ENCODE results near the gene MYBBP1A.
A peak's percentile ranks its signal among the peaks of the same experiment; 100 is the strongest.

MYBBP1A gene

GRCh38 chr17:4498461-4499397, 56.5 kb downstream of the MYBBP1A start, which contains the start of gene SPNS2:
SPNS2 (plus strand) TSS chr17:4498881; CDS start chr17:4499048, 167 bp downstream.
- DNase-seq: peak; percentile 24

DNA sequence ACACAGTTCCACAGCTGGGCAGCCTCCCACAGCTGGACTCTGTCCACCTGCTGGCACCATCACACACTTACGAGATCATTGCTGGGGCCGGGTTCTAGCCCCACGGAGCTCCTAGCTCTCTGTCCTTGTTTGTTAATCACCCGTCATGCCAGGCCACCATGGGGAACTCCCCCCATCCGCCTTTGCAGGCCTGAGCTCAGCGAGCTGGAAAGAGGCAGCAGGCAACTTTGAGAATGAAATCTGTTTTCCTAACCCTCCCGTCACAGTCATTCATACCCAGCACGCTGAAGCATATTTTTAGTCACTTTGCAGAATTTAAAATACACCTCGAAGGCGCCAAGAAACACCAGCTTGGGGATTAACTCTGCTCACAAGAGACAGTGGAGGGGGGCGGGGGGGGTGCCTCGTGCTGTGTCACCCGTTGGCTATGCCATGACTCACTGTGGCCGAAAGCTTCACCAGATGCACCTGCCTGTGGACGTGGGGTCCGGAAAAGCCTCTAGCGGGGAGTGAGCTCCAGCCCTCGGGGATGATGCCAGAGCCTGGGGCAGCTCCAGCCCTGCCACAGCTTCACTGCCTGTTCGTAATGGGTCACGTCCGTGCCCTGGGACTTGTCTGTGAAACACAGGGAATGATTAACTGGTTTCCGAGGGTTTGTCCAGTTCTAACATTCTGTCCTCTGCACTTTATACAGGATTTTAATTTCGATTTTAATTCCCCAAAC, 57.9 kb downstream of the MYBBP1A start:
- DNase-seq: no peak

- no peak for DNase-seq
These were observed 62.2 kb downstream of the MYBBP1A start for GRCh38 chr17:4492721-4493561.

GRCh38 chr17:4490637-4491061, 64.5 kb downstream of the MYBBP1A start:
- no peak for DNase-seq

DNA sequence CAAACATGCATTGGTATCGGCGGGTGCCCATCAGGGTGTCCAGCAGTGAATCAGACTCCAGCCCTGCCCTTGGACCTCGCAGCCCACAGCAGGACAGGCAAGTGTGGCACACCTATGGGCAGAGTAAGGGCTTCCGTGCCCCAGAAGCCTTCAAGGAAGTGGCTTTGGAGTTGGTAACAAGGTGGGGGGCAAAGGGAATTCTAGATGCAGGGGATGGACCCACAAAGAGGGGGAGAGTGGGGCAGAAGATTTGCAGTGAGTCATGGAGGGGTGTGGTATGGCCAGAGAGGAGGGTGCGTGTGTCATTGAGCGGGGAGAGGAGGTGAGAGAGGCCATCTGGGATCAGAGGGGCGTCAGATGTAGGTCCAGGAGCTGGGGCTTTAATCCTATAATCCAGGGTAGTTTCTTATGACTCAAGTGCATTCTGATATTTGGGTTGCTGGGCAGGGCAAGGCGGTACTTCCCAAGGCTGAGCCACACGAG, 65.0 kb downstream of the MYBBP1A start:
- DNase-seq: no peak

DNA sequence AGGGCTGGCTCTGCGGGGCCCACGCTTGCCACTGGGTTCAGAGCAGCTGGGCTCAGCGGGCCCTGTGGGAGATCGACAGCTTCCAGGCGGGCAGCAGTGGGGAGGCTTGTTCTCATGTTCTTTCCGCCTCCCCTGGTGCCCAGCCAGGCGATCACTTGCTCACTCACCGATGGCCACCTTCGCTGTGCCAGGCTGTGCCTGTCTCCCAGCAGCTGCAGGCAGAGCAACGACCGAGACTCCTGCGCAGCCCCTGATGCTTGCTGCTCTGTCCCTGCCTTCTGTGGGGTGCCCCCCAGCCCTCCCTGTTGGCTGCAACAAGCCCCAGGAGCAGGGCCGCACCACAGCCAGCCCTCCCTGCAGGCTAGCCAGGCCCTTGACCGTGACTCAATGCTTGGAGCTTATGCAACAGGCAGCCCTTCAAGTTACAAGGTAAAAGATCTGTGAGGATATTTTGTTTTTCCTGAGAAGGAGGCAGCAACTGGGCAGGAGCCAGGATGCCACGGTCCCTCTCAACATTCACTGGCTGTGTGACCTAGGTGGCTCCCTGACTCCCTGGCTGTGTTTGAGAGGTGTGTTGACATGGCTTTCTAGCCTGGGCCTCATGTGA, 66.1 kb downstream of the MYBBP1A start:
- no peak for DNase-seq
